ENCODE results near the gene PRXL2B. TPM values are rescaled to one million over a fixed set of nuclear protein-coding genes. Genes with fewer than 3 reads are reported as not detected.

The PRXL2B gene
- total and polyA plus RNA-seq, 12 donors = 3.7 to 12.0 (median 5.4) TPM

- no peak for ATAC-seq
- Histone ChIP-seq H3K36me3 (peaks cover 0 to 8% (median 0%) of the 10 kb centered on the region in 9 donors), H3K4me3 (no peak overlapping the region), H3K27ac (no peak overlapping the region), H3K4me1 (peaks cover 6 to 26% (median 17%) of the 10 kb centered on the region in 9 donors), H3K9me3 (no peaks in the 10 kb centered on the region), H3K27me3 (peaks cover 0 to 24% (median 0%) of the 10 kb centered on the region in 7 donors)
- intact Hi-C loops (cut with DNase I) = loop anchor here in 3 of 10 donors (5.0 to 10.0 kb wide), 2 partner anchors 46 to 54 kb away; no protein-coding TSS in a partner anchor
- TF ChIP-seq, protein P1, sequence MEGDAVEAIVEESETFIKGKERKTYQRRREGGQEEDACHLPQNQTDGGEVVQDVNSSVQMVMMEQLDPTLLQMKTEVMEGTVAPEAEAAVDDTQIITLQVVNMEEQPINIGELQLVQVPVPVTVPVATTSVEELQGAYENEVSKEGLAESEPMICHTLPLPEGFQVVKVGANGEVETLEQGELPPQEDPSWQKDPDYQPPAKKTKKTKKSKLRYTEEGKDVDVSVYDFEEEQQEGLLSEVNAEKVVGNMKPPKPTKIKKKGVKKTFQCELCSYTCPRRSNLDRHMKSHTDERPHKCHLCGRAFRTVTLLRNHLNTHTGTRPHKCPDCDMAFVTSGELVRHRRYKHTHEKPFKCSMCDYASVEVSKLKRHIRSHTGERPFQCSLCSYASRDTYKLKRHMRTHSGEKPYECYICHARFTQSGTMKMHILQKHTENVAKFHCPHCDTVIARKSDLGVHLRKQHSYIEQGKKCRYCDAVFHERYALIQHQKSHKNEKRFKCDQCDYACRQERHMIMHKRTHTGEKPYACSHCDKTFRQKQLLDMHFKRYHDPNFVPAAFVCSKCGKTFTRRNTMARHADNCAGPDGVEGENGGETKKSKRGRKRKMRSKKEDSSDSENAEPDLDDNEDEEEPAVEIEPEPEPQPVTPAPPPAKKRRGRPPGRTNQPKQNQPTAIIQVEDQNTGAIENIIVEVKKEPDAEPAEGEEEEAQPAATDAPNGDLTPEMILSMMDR (IDR thresholded peaks at IDR 0.05) = no peak
- no peak for DNase-seq
- WGBS, 2 donors = 93 to 94% methylated on average over 5 of the region's 5 CpGs
These were observed 4.6 kb downstream of the PRXL2B start for GRCh38 chr1:2591233-2591580.

- Histone ChIP-seq H3K4me1 (peaks cover 6 to 26% (median 17%) of the 10 kb centered on the region in 9 donors), H3K27ac (no peak overlapping the region), H3K27me3 (peaks cover 0 to 26% (median 0%) of the 10 kb centered on the region in 7 donors), H3K9me3 (no peaks in the 10 kb centered on the region), H3K36me3 (peaks cover 0 to 8% (median 0%) of the 10 kb centered on the region in 9 donors), H3K4me3 (no peak overlapping the region)
- TF ChIP-seq, protein P1 (IDR thresholded peaks at IDR 0.05) = no peak
- no peak for DNase-seq
- intact Hi-C loops (cut with DNase I) = loop anchor here in 3 of 10 donors (5.0 to 10.0 kb wide), 2 partner anchors 46 to 53 kb away; no protein-coding TSS in a partner anchor
- WGBS, 2 donors = 96% methylated on average over 11 to 12 of the region's 12 CpGs
- ATAC-seq = no peak
These were observed 5.1 kb downstream of the PRXL2B start for GRCh38 chr1:2591581-2592261.

DNA sequence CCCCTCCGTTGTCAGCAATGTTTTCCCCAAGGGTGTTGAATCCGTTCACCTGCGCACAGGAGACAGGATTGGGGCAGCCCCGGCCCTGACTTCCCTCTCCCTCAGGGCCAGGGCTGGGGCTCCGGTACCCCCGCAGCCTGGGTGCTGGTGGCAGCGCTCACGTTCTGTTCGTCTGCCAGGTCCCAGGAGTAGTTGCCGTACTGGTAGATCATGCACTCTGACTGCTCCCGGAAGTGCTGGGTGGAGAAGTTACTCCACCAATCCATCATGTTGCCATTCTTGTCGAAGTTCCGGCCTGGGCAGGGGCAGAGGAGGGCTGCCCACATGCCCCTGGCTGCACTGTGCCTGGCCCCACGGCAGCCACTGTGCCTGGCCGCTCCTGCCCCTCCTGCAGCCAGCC is 6.1 kb downstream of the PRXL2B start:
- DNase-seq (peak in 1 of 2 donors; percentile 9), ATAC-seq (no peak)
- H3K4me1 ChIP-seq = peaks cover 2 to 18% (median 11%) of the 10 kb centered on the region in 9 donors
- intact Hi-C loops (cut with DNase I) = loop anchor here in 3 of 10 donors (5.0 to 10.0 kb wide), 2 partner anchors 45 to 52 kb away; no protein-coding TSS in a partner anchor
- H3K27me3 ChIP-seq = peaks cover 0 to 26% (median 0%) of the 10 kb centered on the region in 7 donors
- peaks cover 0 to under 1% (median 0%) of the 10 kb centered on the region in 11 donors for H3K9me3 ChIP-seq
- WGBS, 2 donors = 78 to 81% methylated on average over 15 of the region's 15 CpGs
- TF ChIP-seq, protein P1 (IDR thresholded peaks at IDR 0.05) = no peak
- no peak overlapping the region for H3K27ac ChIP-seq
- no peak overlapping the region for H3K4me3 ChIP-seq
- H3K36me3 ChIP-seq = peaks cover 0 to 8% (median 0%) of the 10 kb centered on the region in 9 donors

DNA sequence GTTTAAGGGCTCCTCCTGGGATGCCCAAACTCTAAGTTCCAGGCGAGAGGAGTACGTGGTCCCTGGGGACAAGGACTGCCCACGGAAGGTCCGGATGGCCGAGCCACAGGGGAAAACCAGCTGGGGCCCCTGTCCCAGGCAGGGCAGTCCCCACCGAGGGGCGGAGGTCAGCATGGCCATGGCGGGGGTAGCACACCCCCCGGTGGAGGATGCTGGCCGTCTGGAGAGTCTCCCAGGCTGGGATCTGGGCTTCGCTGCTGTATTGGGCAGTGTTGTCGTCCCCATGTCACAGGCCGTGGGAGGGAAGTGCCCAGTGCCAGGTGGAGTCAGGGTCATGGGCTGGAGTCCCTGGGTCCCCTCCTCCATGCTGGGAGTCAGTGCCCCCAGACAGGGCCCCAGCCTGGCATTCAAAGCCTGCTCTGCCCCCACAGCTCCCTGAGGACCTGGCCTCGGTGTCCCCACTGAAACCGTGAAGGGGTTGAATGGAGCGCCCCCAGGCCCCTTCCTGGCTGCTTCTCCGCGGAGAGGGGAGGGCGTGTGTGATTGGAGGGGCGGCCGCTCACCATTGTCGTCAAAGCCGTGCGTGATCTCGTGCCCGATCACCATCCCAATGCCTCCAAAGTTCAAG is 6.8 kb downstream of the PRXL2B start:
- ATAC-seq (no peak), DNase-seq (peak in 1 of 2 donors; percentile 10)
- peaks cover 0 to 8% (median 0%) of the 10 kb centered on the region in 9 donors for H3K36me3 ChIP-seq
- H3K27ac ChIP-seq = no peak overlapping the region
- TF ChIP-seq, protein P1 (IDR thresholded peaks at IDR 0.05) = no peak
- H3K4me1 ChIP-seq = peaks cover 0 to 16% (median 11%) of the 10 kb centered on the region in 9 donors
- intact Hi-C loops (cut with DNase I) = loop anchor here in 3 of 10 donors (5.0 to 10.0 kb wide), 2 partner anchors 44 to 51 kb away; no protein-coding TSS in a partner anchor
- WGBS, 2 donors = 57 to 62% methylated on average over 26 of the region's 26 CpGs
- peak overlapping the region in 6 of 10 donors; percentile 14 to 51 (median 38) for H3K4me3 ChIP-seq
- H3K27me3 ChIP-seq = peaks cover 0 to 26% (median 0%) of the 10 kb centered on the region in 7 donors
- peaks cover 0 to 8% (median 2%) of the 10 kb centered on the region in 11 donors for H3K9me3 ChIP-seq

Data from heart right ventricle (tissue), 16 donors.